Gastrocnemius medialis (tissue), 4 donors: ENCODE measurements around the gene RASL11A. TPM values are rescaled to one million over a fixed set of nuclear protein-coding genes. Genes with fewer than 3 reads are reported as not detected.
A peak's percentile ranks its signal among the peaks of the same experiment; 100 is the strongest.

Source experiments
- ATAC-seq, 2 donors: fragments of 150-250 bp; one replicate each; pipeline ENCODE4 v1.9.1; 2016
- DNase-seq, 2 donors: peaks; one replicate each; pipeline ENCODE4 v3.0.0-alpha.2; 2019
- H3K27ac ChIP-seq, 4 donors: fragments of 200-600 bp; sonication (generic); 1 replicate in 1 of 4; 2 replicates in 3 of 4; pipeline ENCODE4 v1.5.1; 2016 to 2018; ENCODE audit warnings: mild to moderate bottlenecking in 2 of 4, moderate library complexity in 1 of 4
- H3K27me3 ChIP-seq, 3 donors: fragments of 200-600 bp; sonication (generic) in 2 of 3; 1 replicate in 1 of 3; 2 replicates in 2 of 3; pipeline versions ENCODE4 v1.5.1 to v1.6.0; 2016 to 2019; ENCODE audit warnings: mild to moderate bottlenecking in 1 of 3, moderate library complexity in 1 of 3
- H3K36me3 ChIP-seq, 2 donors: fragments of 200-600 bp; sonication (generic) in 1 of 2; one replicate each; pipeline ENCODE4 v1.5.1; 2017 to 2018
- H3K4me1 ChIP-seq, 2 donors: fragments of 200-600 bp; sonication (generic) in 1 of 2; one replicate each; pipeline ENCODE4 v1.5.1; 2016 to 2017; ENCODE audit warnings: mild to moderate bottlenecking in 2 of 2
- H3K4me3 ChIP-seq, 4 donors: fragments of 200-600 bp; sonication (generic) in 3 of 4; 1 replicate in 1 of 4; 2 replicates in 3 of 4; pipeline ENCODE4 v1.5.1; 2016 to 2019; ENCODE audit warnings: mild to moderate bottlenecking in 2 of 4
- H3K9me3 ChIP-seq, 3 donors: fragments of 200-600 bp; sonication (generic) in 2 of 3; 1 replicate in 1 of 3; 2 replicates in 2 of 3; pipeline ENCODE4 v1.5.1; 2016 to 2019
- CTCF ChIP-seq, 5 experiments: fragments of 450-650 bp in 3 of 5; fragments of 200-600 bp in 2 of 5; sonication (generic) in 2 of 5; IDR thresholded peaks in 4 of 5; conservative IDR thresholded peaks in 1 of 5; 1 replicate in 4 of 5; 2 replicates in 1 of 5; pipeline ENCODE4 v1.5.1; 2016 to 2019; ENCODE audit warnings: antibody characterized with exemption in 5 of 5, mild to moderate bottlenecking in 3 of 5, moderate library complexity in 3 of 5
- POLR2A ChIP-seq, 2 donors: fragments of 450-650 bp; IDR thresholded peaks; one replicate each; pipeline ENCODE4 v1.6.1; 2017; ENCODE audit warnings: antibody characterized with exemption in 2 of 2, mild to moderate bottlenecking in 2 of 2, moderate library complexity in 2 of 2
- in situ Hi-C, 4 donors: fragments of 200-750 bp; cut with MboI; loops; one replicate each; pipeline versions ENCODE4 v1.15.0 to v1.8.0; 2017; ENCODE audit warnings: low sequenced_read_pairs in 4 of 4
- intact Hi-C: fragments of 100-400 bp; cut with DNase I; formaldehyde crosslinking; loops from one replicate; pipeline ENCODE4 v1.15.1; 2023; ENCODE audit warnings: low total_unique reads
- total RNA-seq, 4 donors: library from RNA; depleted of rRNA; stranded (reverse); fragments of >200 nt; gene quantifications; one replicate each; pipeline versions ENCODE4 v1.1.0 to v1.2.3, GENCODE V29; 2016

RASL11A gene
- total RNA-seq, 4 donors from 2014 or later: 2.8 to 9.0 (median 5.7) TPM

- no peaks in the 10 kb centered on the region for H3K9me3 ChIP-seq
- no peaks in the 10 kb centered on the region for H3K27me3 ChIP-seq
- in situ Hi-C loops (no loop called here), intact Hi-C loops (no loop called here)
- DNase-seq: no peak
- H3K27ac ChIP-seq: no peak overlapping the region
- no peaks in the 10 kb centered on the region for H3K4me1 ChIP-seq
- TF ChIP-seq CTCF (IDR thresholded peaks at IDR 0.05 in 4 of 5, conservative IDR thresholded peaks at IDR 0.05 in 1 of 5) (no peak), POLR2A (IDR thresholded peaks at IDR 0.05) (no peak)
- H3K36me3 ChIP-seq: no peaks in the 10 kb centered on the region
- ATAC-seq: no peak
- no peak overlapping the region for H3K4me3 ChIP-seq
Observed at GRCh38 chr13:27280841-27281240, 10.2 kb downstream of the RASL11A start.

DNA sequence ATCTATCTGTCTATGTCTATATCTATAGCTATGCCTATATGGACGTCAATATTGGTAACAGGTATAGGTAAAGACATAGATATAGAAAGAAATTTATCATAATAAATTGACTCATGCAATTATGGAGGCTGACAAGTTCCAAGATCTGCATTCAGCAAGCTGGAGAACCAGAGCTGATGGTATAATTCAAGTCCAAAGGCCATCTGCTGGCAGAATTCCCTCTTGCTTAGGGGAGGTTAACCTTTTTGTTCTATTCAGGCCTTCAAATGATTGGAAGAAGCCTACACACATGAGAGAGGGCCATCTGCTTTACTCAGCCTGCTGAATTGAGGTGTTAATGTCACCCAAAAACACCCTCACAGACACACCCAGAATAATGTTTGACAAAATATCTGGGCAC lies 10.8 kb downstream of the RASL11A start:
- ATAC-seq: no peak
- intact Hi-C loops: no loop called here
- in situ Hi-C loops: no loop called here
- Histone ChIP-seq H3K9me3 (no peaks in the 10 kb centered on the region), H3K27ac (no peak overlapping the region), H3K27me3 (no peaks in the 10 kb centered on the region), H3K4me3 (no peak overlapping the region), H3K36me3 (no peaks in the 10 kb centered on the region), H3K4me1 (no peaks in the 10 kb centered on the region)
- no peak for DNase-seq
- TF ChIP-seq CTCF (IDR thresholded peaks at IDR 0.05 in 4 of 5, conservative IDR thresholded peaks at IDR 0.05 in 1 of 5) (no peak), POLR2A (IDR thresholded peaks at IDR 0.05) (no peak)

GRCh38 chr13:27283906-27284493 lies 13.4 kb downstream of the RASL11A start:
- Histone ChIP-seq H3K27ac (no peak overlapping the region), H3K4me1 (no peaks in the 10 kb centered on the region), H3K36me3 (no peaks in the 10 kb centered on the region), H3K9me3 (no peaks in the 10 kb centered on the region), H3K27me3 (no peaks in the 10 kb centered on the region), H3K4me3 (no peak overlapping the region)
- DNase-seq (no peak), ATAC-seq (no peak)
- intact Hi-C loops (no loop called here), in situ Hi-C loops (no loop called here)
- TF ChIP-seq CTCF (IDR thresholded peaks at IDR 0.05 in 4 of 5, conservative IDR thresholded peaks at IDR 0.05 in 1 of 5) (peak in 2 of 5 experiments; percentile 8 to 22), POLR2A (IDR thresholded peaks at IDR 0.05) (no peak)

DNA sequence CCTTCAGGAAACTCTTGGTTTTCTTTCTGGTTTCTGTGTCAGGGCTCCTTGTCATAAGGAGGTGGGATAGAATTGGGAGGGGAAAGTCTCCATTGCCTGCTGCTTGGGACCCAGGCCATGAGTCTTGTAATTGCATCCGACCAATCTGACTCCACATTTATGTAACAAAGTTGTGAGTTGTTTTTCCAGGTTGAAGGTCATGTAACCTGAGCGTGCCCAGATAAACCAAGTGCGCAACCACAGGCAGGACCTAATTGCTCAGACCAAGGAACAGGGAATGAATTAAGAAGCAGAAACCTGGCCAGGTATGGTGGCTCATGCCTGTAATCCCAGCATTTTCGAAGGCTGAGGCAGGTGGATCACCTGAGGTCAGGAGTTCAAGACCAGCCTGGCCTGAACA lies 17.8 kb downstream of the RASL11A start:
- intact Hi-C loops (no loop called here), in situ Hi-C loops (no loop called here)
- no peaks in the 10 kb centered on the region for H3K36me3 ChIP-seq
- no peak overlapping the region for H3K27ac ChIP-seq
- H3K9me3 ChIP-seq: no peaks in the 10 kb centered on the region
- ATAC-seq: no peak
- DNase-seq: no peak
- TF ChIP-seq POLR2A (IDR thresholded peaks at IDR 0.05) (no peak), CTCF (IDR thresholded peaks at IDR 0.05 in 4 of 5, conservative IDR thresholded peaks at IDR 0.05 in 1 of 5) (no peak)
- H3K4me3 ChIP-seq: no peak overlapping the region
- H3K27me3 ChIP-seq: no peaks in the 10 kb centered on the region
- no peaks in the 10 kb centered on the region for H3K4me1 ChIP-seq
